ENCODE measurements around the gene CEMIP. TPM values are rescaled to one million over a fixed set of nuclear protein-coding genes. Genes with fewer than 3 reads are reported as not detected.

Gene CEMIP
- total RNA-seq, 6 donors from 2014 or later = 0.59 to 38.8 (median 5.7) TPM

- no peak for DNase-seq
- Histone ChIP-seq H3K4me3 (no peak overlapping the region), H3K27me3 (no peaks in the 10 kb centered on the region), H3K36me3 (peaks cover 3 to 63% (median 48%) of the 10 kb centered on the region in 4 donors), H3K9me3 (no peaks in the 10 kb centered on the region), H3K27ac (no peak overlapping the region), H3K4me1 (no peaks in the 10 kb centered on the region)
- TF ChIP-seq EP300 (IDR thresholded peaks at IDR 0.05) (no peak), CTCF (IDR thresholded peaks at IDR 0.05) (no peak), POLR2AphosphoS5 (IDR thresholded peaks at IDR 0.05) (no peak), POLR2A (IDR thresholded peaks at IDR 0.05) (no peak)
- ATAC-seq (ENCODE audit: low FRiP score in 2 of 2) = no peak
- WGBS, 2 donors = 98 to 100% methylated on average over 1 to 4 of the region's 4 CpGs
These were observed 161.2 kb downstream of the CEMIP start for GRCh38 chr15:80940331-80940730.

GRCh38 chr15:80940851-80941250, 161.7 kb downstream of the CEMIP start:
- Histone ChIP-seq H3K27me3 (no peaks in the 10 kb centered on the region), H3K4me3 (no peak overlapping the region), H3K36me3 (peaks cover 3 to 68% (median 53%) of the 10 kb centered on the region in 4 donors), H3K9me3 (no peaks in the 10 kb centered on the region), H3K27ac (no peak overlapping the region), H3K4me1 (no peaks in the 10 kb centered on the region)
- ATAC-seq (ENCODE audit: low FRiP score in 2 of 2) (no peak), DNase-seq (no peak)
- TF ChIP-seq POLR2AphosphoS5 (IDR thresholded peaks at IDR 0.05) = no peak
- no peak for TF ChIP-seq EP300 (IDR thresholded peaks at IDR 0.05)
- TF ChIP-seq CTCF (IDR thresholded peaks at IDR 0.05) = no peak
- TF ChIP-seq POLR2A (IDR thresholded peaks at IDR 0.05) = no peak
- WGBS, 2 donors = 98 to 100% methylated on average over 4 to 6 of the region's 6 CpGs

DNA sequence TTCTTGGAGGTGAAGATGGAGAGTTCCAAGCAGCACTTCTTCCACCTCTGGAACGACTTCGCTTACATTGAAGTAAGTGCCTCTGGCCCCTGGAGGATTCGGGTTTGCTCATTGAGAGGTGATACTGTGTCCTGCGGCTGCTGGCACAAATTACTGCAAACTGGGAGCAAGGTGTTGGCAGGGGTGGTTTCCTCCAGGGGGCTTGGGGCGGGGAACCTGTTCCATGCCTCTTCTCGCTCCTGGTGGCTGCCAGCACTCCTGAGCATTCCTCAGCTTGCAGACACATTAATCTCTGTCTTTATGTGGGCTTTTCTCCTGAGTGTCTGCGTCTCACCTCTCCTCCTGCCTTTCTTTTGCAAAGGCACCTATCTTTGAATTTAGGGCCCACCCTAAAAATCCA, 163.1 kb downstream of the CEMIP start:
- no peak overlapping the region for H3K4me3 ChIP-seq
- no peak overlapping the region for H3K27ac ChIP-seq
- DNase-seq (no peak), ATAC-seq (ENCODE audit: low FRiP score in 2 of 2) (no peak)
- no peak for TF ChIP-seq CTCF (IDR thresholded peaks at IDR 0.05)
- TF ChIP-seq EP300 (IDR thresholded peaks at IDR 0.05) = no peak
- no peak for TF ChIP-seq POLR2A (IDR thresholded peaks at IDR 0.05)
- TF ChIP-seq POLR2AphosphoS5 (IDR thresholded peaks at IDR 0.05) = no peak
- no peaks in the 10 kb centered on the region for H3K27me3 ChIP-seq
- H3K9me3 ChIP-seq = no peaks in the 10 kb centered on the region
- peaks cover 3 to 76% (median 61%) of the 10 kb centered on the region in 4 donors for H3K36me3 ChIP-seq
- H3K4me1 ChIP-seq = no peaks in the 10 kb centered on the region
- WGBS, 2 donors = 80 to 95% methylated on average over 6 to 7 of the region's 7 CpGs

GRCh38 chr15:80942746-80943565, 163.8 kb downstream of the CEMIP start:
- H3K36me3 ChIP-seq = peaks cover 3 to 82% (median 68%) of the 10 kb centered on the region in 4 donors
- no peak for TF ChIP-seq EP300 (IDR thresholded peaks at IDR 0.05)
- TF ChIP-seq POLR2A (IDR thresholded peaks at IDR 0.05) = no peak
- TF ChIP-seq CTCF (IDR thresholded peaks at IDR 0.05) = no peak
- TF ChIP-seq POLR2AphosphoS5 (IDR thresholded peaks at IDR 0.05) = no peak
- H3K4me1 ChIP-seq = no peaks in the 10 kb centered on the region
- peak in 1 of 2 donors; percentile 93 for ATAC-seq (ENCODE audit: low FRiP score in 2 of 2)
- peak in 1 of 2 donors; percentile 34 for DNase-seq
- H3K27me3 ChIP-seq = no peaks in the 10 kb centered on the region
- 91 to 92% methylated on average over 15 to 16 of the region's 16 CpGs for WGBS, 2 donors
- no peak overlapping the region for H3K4me3 ChIP-seq
- no peak overlapping the region for H3K27ac ChIP-seq
- H3K9me3 ChIP-seq = no peaks in the 10 kb centered on the region
